GM18502 (cell line): ENCODE results near the gene ANKRD27.
"Not testable (repeated sequence)": the region's sequence is repeated elsewhere in the genome, so short reads cannot be mapped to it uniquely, and the experiment has no call there.

Source experiments
- ATAC-seq: cut with Tn5 transposase; IDR thresholded peaks from one replicate; pipeline ENCODE4 v1.9.1; 2021; ENCODE audit warnings: mild to moderate bottlenecking; ENCODE audit not compliant: unreplicated experiment, poor library complexity

The ANKRD27 gene

GRCh38 chr19:32656379-32656778, 18.6 kb downstream of the ANKRD27 start:
- ATAC-seq = not testable (repeated sequence)

GRCh38 chr19:32653599-32653915, 21.4 kb downstream of the ANKRD27 start:
- no peak for ATAC-seq

DNA sequence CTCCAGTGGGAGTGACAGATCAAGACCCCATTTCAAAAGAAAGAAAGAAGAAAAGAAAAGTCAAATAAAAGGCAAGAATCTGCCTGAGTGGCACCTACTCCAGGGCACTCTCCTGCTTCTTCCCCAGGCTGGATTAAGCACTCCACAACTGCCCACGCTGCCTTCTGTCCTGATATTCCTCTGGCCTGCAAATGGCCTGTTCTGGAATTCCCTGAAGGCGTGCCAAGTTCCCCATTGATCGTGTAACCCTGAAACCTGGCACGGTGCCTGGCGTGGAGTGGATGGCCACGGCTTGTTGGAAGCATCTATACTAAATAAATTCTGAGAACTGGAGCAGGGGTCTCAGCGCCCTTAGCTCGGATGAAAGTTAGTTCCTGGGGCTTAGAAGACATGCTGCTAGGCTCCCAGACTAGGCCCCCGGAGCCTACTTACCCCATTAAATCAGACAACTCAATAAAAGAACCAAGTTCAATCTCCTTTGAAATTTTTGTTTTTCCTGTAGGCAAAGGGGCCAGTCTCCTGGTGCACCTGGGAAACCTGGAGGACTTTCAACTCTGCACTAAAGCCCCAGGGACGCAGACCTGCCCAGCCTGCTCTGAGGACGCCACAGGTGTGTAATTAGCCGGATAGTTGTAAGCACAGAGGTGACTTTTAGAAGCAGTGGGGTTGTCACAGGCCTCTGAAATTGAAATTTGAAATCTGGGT, 21.9 kb downstream of the ANKRD27 start:
- ATAC-seq = no peak

GRCh38 chr19:32652331-32652730, 22.6 kb downstream of the ANKRD27 start:
- ATAC-seq = not testable (repeated sequence)

GRCh38 chr19:32651729-32652140, 23.2 kb downstream of the ANKRD27 start:
- no peak for ATAC-seq

DNA sequence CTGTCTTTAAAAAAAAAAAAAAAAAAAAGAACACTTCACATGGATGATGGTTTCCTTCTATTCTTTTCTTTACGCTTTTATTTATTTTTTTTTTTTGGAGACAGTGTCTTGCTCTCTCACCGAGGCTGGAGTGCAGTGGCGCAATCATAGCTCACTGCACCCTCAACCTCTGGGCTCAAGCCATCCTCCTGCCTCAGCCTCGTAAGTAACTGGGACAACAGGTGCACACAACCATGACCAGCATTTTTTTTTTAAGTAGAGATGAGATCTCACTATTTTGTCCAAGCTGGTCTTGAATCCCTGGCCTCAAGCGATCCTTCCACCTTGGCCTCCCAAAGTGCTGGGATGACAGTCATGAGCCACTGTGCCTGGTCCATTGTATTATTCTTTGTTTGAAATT, 24.3 kb downstream of the ANKRD27 start:
- no peak for ATAC-seq

DNA sequence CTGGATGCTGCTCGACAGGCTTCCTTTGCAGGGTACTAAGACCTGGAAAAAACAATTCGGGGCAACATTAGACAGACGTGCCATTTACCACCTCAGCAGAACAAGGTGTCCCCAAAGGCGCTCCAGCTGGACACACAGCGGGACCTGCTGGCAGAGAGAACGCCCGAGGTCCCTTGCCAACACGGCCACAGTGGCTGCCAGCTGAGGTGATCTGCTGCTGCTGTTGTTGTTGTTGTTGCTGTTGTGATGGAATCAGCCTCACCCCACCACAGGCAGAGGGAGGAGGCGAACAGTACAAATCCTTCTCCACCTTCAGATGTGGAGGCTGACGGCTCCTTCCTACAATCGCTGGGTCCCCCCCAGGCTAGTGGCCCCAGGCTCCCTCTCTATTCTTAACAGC, 25.2 kb downstream of the ANKRD27 start:
- no peak for ATAC-seq

GRCh38 chr19:32647361-32647760, 27.6 kb downstream of the ANKRD27 start:
- ATAC-seq = no peak

GRCh38 chr19:32646556-32646955, 28.4 kb downstream of the ANKRD27 start:
- ATAC-seq = no peak

DNA sequence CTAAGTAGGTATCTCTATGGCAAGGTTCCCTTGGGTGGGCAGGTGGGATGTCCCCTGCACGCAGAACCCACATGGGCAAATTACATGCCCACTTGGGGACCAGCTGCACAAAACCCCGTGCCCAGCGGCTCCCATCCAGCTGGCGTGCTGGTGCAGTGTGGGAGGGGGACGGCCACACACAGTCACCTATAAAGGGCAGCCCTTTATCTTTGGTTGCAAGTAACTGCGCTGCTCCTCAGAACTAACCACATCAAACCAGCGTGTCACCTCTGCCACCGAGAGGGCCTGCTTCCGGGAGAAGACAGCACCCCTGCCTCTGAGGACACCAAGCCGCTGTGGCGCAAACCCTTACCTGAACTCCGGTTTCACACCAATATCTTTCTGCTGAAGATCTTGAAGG, 32.2 kb downstream of the ANKRD27 start:
- no peak for ATAC-seq

DNA sequence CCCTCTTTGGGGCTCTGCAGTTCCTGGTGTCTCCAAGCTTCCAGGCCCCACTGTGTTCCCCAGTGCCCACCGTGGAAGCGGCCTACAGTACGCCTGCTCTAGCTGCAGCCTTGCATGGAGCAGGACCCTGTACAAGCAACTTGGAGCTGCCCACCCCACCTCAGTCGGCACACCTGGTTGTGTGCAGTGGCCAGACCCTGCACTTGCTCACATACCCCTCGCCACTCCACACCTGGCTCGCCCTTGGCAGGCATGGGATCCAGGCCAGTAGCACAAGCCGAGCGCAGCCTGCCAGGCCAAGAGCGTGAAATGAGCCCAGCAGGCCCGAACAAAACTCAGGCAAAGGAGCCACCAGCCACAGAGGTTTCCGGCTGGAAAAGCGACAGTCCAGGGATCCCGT, 36.4 kb downstream of the ANKRD27 start:
- ATAC-seq = no peak

- ATAC-seq = no peak
Observed at GRCh38 chr19:32637480-32637879, 37.5 kb downstream of the ANKRD27 start.

GRCh38 chr19:32631381-32631780, 43.6 kb downstream of the ANKRD27 start:
- ATAC-seq = no peak

DNA sequence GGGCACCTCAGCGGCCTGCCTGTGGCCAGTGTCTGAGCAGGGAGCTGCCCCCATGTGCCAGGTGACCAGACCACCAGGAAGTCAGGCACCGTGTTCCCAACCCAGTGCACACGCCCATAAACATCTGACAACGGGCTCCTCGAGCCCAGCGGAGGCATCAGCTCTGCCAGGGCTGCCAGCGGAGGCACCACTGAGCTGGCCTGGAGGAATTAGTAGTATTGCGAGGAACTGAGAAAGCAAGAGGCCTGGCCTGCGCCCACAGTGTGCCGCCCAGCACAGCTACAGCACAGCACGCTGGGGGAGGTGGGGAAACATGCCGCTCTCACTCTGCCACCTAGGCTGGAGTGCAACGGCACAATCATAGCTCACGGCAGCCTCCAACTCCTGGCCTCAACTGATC, 44.6 kb downstream of the ANKRD27 start:
- ATAC-seq = no peak

DNA sequence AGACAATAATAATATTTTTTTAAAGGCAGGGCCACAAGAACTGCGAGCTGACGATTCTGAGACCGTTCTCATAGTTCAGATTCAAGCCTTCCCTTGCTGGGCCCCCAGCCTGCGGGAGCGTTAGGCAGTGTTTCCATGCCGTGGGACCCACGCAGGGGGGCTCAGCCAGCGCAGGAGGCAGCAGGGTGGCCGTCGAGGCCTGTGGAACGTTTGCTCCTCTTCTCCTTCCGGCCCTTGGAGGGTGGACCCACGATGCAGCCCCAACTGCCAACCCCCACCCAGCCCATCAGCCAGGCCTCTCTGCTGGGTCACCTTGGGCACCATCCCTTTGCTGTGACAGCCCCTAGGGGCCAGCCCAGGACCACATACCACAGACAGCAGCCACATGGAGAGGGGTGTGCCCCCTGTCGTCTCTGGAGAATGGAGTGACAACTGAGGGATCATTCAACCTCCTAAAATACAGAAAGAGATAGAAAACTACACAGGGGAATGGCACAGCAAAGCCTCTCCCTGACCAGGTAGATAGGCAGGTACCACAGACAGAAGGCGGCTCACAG, 47.2 kb downstream of the ANKRD27 start:
- no peak for ATAC-seq

GRCh38 chr19:32626969-32627368, 48.0 kb downstream of the ANKRD27 start:
- no peak for ATAC-seq

DNA sequence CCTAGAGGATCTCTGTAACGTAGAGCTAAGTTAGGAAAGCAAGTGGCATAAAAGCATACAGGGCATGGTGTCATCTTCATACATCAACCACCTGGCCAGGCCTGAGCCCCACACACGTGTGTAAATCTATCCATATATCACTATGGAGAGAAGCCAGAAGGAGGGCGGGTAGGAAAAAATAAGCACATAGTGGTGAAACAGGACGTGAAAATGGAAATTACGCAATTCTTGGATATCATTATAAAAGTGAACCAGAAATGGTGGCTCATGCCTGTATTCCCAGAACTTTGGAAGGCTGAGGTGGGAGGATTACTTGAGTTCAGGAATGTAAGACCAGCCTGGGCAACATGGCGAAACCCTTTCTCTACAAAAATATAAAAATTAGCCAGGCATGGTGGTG, 50.6 kb downstream of the ANKRD27 start:
- no peak for ATAC-seq

GRCh38 chr19:32622002-32622401, 53.0 kb downstream of the ANKRD27 start:
- no peak for ATAC-seq

DNA sequence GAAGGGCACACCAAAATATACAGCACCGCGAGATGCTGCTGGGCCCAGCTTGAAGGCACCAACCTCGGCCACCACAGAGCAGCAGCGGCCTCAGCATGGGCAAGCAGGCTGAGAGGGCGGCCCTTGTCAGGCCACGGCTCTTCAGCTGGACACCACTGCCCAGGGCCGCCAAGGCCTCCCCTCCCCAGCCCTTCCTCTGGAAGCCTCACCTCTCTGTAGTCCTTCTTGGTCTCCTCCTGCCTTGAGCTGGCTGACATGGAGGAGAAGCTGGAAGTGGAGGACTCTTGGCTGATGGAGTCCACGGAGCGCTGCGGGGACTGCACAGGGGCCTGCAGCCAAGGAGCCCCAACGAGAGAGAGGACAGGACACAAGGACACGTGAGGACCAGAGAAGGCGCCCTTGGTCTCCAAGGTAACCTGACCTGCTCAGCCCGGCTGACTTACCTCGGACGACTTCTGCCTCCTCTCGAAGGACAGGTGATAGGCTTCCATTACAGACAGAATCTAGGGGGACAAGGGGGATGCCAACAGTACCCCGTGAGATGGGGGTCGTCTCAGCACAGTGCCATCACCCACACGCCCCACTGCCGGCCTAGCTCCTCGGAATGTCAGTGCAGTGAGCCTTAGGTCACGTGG, 55.8 kb downstream of the ANKRD27 start:
- ATAC-seq = no peak

GRCh38 chr19:32615569-32615968, 59.4 kb downstream of the ANKRD27 start:
- no peak for ATAC-seq

GRCh38 chr19:32614916-32615315, 60.1 kb downstream of the ANKRD27 start:
- no peak for ATAC-seq

DNA sequence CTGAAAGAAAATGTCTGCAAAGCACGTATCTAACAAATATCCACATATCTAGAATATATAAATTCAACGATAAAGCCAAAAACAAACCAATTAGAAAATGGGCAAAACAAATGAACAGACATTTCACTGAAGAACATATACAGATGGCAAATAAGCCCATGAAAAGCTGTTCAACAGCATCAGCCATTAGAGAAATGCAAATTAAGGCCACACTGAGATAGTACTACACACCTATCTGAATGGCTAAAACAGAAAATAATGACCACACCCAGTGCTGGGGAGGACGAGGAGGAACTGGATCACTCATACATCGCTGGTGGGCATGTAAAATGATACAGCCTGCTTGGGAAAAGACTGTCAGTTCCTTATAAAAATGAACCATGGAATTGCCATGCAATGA, 62.0 kb downstream of the ANKRD27 start:
- ATAC-seq = no peak
